GM21786 (cell line): ENCODE data around the gene MEIOB.
"Not testable (repeated sequence)": the region's sequence is repeated elsewhere in the genome, so short reads cannot be mapped to it uniquely, and the experiment has no call there.

ENCODE experiments used
- ATAC-seq: cut with Tn5 transposase; IDR thresholded peaks from one replicate; pipeline ENCODE4 v1.9.1; 2021; ENCODE audit not compliant: unreplicated experiment

The MEIOB gene, protein sequence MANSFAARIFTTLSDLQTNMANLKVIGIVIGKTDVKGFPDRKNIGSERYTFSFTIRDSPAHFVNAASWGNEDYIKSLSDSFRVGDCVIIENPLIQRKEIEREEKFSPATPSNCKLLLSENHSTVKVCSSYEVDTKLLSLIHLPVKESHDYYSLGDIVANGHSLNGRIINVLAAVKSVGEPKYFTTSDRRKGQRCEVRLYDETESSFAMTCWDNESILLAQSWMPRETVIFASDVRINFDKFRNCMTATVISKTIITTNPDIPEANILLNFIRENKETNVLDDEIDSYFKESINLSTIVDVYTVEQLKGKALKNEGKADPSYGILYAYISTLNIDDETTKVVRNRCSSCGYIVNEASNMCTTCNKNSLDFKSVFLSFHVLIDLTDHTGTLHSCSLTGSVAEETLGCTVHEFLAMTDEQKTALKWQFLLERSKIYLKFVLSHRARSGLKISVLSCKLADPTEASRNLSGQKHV

DNA sequence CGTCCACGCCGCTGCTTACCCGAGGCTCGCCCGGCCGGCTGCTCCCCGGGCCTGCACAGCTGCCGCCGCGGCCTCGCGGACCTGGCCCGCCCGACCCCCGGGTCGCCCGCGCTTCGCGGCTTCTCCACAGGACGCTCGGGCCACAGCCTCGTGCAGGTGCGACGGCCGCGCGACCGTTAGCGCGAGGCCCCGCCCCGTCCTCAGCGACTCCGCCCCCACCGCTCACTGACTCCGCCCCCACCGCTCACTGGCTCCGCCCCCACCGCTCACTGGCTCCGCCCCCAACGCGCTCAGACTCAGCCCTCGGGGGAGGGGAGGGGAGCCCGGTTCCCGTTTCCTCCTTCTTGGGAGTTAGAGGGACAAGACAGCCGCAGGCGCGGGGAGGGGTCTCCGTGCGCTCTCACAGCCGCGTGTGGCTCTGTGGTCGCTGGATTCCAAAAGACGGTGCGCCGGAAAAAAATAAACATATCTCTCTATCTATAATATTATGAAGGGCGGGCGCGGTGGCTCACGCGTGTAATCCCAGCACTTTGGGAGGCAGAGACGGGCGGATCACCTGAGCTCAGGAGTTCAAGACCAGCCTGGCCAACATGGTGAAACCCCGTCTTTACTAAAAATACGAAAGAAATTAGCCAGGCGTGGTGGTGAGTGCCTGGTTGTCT is at the start of gene MEIOB:
Gene MEIOB (minus strand): TSS at position 191 of the 662 bp plus-strand sequence. CDS start 3,989 bp downstream, outside the sequence.
- no peak for ATAC-seq

DNA sequence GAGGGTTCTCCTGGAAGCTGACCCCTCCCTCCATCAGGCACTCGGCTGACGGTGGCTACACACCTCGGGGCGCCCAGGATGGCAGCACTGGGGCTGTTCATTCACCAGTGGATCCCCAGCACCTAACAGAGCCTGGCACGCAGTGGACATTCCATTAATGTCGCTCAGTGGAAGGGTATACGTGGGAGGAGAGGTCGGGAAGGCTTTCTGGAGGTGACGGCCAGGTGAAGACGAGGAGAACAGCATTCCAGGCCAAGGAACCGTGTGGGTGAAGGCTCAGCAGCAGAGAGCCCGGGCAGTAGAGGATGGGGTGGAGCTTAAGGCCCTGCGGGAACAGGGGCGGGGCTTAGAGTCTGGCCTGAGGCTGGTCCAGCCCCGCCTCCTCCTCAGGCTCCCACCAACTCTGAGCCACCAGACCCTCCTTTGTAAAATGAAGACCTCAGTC is 48.8 kb upstream of the MEIOB start:
- ATAC-seq = no peak

DNA sequence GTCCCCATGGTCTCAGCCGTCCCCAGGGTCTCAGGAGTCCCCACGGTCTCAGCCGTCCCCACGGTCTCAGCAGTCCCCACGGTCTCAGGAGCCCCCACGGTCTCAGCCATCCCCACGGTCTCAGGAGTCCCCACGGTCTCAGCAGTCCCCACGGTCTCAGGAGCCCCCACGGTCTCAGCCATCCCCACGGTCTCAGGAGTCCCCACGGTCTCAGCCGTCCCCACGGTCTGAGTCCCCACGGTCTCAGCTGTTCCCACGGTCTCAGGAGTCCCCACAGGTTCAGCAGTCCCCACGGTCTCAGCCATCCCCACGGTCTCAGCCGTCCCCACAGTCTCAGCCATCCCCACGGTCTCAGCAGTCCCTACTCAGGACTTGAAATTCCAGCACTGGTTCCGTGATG is 48.2 kb upstream of the MEIOB start:
- not testable (repeated sequence) for ATAC-seq

DNA sequence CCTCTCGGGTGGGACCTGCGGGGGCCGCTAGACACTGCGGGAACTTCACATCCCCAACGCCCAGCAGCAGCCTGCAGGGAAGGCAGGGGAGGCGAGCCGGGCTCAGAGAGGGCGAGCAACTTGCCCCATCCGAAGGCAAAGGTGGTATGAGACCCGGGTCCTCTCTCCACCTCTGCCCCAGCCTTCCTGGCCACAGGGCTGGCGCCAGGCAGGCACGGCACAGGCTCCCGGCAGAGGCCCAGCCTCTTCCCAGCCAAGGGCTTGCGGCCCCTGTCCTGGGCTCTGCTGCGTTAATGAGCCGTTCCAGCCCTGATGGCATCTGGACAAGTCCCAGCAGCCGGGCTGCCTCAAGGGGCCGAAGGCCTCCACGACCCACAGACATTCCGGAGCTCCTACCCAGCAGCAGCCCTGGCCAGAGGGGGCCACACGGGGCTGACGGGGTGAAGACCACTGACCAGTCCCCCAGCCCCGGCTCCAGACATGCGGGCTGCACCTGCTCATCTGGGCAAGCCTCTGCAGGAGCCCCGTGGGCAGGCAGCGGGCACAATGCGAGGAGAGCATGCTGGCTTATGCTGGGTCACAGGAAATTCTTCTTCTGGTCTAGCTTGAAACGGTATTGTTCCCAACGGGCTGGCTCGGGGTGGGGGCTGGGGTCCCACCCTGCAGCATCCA is 47.5 kb upstream of the MEIOB start:
- no peak for ATAC-seq

DNA sequence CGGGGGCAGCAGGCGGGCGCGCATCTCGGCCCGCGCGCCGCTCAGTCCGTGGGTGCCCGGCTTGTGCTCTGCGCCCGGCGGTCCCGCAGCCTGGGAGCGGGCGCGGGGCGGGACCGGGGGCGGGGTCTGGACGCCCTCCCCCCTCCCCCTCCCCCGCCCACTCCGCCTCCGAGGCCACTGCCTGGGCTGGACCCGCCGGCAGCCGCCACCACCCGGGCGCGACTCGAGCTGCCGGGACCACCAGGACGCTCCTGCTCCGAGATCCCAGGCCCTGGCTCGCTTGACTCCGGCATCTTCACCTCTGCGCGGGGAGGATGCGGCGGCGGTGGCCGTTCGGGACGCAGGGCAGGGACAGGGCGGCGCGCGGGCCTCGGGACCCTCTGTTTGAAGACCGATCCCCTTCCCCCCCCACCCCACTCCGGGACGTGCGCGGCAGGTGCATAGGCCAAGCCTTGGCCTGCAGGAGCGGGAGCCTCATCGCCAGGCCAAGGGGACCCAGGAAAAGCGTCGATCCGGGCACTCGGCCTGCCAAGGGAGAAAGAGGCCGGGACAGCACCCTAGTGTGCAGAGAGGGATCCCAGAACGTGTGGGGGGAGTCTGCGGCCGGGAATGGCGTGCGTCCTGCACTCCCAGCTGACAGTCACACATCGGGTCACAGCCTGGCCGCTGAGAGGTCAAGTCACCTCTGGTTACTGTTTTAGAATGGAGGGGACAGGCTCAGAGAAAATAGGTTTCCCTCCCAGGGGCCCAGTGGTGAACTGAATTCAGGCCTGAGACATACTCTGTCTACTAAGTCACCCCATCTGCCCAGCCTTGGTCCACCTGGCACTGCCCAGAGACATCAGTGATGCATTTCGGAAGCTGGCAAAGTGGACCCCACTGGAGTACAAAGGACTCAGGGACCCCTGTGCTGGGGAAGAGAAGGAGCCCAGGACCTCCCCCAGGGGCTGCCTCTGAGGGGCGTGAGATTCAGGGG is 46.7 kb upstream of the MEIOB start, which contains the start of gene HS3ST6:
Gene HS3ST6 (minus strand): TSS at position 65 of the 976 bp plus-strand sequence. CDS start 92 bp downstream, outside the sequence.
- no peak for ATAC-seq

DNA sequence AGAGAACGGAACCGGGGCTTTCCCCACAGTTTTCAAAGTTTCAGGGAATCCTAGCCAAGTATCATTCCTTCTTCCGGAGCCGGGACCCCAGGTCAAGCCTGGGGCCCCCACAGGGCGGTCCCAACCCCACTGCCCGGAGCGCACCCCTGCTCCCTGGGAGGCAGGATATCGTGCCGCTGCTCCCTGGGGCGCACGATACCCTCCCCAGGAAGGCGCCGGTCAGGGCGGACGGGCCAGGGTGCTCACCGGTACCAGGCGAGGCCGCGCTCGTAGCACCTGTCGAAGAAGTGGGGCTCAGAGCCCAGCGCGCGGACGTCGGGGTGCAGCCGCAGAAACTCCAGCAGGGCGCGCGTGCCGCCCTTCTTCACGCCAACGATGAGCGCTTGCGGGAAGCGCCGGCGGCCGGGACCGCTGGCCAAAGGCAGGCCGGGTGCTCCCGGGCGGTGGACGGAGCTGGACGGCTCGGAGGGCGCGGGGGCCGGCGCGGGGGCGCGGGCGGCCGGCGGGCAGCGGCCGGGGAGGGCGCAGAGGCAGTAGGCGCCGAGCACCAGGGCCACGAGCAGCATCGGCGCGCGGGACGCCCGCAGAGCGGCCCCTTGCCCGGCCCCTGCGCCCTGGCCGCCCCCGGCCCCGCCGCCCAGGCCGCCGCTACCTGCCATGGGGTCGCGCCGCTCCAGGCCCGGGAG is 45.8 kb upstream of the MEIOB start:
- no peak for ATAC-seq

DNA sequence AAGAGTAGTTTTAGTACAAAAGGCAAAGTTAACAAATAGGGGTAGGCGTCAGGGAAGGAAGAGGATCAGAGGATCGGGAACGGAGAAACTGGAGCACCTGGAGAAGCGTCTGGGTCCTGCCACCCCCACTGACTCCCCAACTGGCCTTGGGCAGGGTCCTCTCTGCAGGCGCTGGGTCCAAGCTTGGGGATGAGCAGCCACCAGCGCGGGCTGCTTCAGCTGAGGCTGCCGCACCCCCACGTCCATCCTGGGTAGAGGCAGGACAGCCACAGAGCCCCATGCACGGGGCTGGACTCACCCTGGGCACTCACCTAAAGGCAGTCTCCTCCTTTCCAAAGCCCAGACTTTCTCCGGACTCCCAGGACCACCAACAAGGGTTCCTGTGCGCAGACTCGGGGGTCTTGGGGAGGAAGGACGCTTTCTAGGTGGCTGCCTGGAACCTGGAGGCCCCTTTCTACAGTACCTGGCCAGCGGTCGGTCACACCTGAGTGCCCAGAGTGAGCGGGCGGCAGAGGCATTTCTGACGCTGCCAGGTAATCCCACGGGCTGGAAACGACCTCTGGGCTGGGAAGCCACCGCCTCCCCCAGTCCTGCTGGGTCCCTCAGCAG is 45.2 kb upstream of the MEIOB start:
- ATAC-seq = no peak

DNA sequence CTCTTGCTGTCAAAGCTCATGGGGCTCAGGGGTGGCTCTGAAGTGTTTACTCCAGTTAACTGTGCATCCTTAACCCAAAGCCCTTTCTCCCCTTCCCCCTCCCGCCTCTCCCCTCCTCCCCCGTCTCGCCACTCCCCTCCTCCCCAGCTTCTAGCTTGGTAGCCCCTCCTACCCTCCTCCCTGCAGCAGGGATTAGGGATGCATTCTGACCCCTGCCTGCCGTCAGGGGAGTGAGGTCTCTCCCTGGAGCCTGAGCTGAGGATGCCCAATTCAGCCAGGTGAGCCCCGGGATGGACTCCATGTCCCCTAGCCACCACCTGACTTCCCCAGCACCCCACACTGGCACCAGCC is 44.7 kb upstream of the MEIOB start:
- no peak for ATAC-seq

DNA sequence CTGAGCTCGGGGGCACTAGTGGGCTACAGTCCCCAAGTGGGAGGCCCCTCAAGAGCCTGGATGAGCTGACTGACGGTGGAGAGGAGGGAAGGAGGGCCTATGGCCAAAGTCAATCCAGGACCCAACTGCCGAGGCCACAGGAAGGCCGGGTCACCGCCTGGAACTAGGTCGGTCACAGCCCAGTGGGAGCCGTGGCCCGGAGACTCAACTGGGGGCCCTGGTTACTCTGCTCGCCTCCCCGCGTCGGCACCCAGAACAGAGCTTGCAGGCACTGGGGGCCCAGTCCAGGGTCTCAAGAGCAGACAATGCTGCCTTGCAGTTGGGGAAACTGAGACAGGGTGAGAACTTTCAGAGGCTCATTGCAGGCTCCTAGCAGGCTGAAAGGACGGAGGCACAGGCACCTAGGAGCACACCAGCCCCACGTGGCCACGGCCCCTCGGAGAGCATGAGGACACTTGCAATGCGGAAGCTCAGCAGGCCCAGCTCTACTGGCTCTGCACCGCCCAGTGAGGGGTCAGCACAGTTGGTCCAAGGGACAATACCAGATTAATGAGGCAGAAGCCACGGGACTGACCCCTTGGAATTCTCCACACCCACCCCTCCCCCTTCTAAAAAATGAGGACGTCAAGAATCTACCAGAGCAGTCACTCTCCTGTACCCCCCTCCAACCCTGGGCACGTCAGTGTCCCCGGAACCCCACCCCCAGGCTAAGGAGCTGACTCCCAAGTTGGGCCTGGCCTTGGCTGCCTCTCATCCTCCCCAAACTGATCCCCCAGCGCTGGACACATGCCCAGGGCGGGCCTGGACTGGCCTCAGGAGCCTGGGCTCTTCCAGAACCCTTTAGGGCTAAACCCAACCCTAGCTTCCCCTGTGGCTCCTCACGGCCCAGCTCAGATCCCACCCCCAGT is 44.0 kb upstream of the MEIOB start:
- ATAC-seq = no peak

DNA sequence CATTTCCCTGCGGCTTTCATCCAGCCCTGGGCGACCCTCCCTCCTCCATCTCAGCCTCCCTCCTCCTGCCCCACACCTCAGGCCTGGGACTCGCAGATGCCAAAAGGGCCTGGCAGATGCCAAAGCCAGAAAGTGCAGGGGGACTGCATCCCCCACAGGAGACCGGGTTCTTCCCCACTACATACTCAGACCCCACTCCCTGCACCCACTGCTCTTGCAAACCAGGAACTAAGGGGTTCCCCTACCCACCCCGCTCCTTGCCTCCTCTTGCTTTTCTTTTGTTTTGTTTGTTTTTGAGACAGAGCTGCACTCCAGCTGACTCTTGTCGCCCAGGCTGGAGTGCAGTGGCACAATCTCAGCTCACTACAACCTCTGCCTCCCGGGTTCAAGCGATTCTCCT is 43.0 kb upstream of the MEIOB start:
- no peak for ATAC-seq

DNA sequence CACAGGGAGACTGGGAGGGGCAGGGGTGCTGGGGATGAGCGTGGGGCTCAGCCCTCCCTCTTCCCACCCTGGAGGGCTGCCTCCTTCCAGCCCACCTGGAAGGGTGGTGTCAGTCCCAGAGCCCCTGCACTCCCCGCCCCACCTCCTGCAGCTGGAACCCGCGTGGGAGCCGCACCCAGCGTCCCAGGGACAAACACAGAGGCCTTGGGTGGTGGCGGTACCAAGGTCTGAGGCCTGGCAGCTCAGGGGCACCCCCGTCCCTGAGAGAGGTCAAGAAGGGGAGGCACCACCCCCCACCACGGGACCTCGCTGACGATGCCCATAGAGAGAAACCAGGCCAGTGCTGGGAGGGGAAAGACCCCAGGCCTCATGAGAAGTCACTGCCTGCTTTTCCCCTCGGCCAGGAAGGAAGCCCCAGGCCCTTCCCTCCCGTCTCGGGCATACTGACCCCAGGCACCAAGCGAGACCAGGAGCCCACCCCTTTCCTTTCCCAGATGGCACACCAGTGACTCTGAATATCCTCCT is 42.2 kb upstream of the MEIOB start:
- ATAC-seq = no peak

DNA sequence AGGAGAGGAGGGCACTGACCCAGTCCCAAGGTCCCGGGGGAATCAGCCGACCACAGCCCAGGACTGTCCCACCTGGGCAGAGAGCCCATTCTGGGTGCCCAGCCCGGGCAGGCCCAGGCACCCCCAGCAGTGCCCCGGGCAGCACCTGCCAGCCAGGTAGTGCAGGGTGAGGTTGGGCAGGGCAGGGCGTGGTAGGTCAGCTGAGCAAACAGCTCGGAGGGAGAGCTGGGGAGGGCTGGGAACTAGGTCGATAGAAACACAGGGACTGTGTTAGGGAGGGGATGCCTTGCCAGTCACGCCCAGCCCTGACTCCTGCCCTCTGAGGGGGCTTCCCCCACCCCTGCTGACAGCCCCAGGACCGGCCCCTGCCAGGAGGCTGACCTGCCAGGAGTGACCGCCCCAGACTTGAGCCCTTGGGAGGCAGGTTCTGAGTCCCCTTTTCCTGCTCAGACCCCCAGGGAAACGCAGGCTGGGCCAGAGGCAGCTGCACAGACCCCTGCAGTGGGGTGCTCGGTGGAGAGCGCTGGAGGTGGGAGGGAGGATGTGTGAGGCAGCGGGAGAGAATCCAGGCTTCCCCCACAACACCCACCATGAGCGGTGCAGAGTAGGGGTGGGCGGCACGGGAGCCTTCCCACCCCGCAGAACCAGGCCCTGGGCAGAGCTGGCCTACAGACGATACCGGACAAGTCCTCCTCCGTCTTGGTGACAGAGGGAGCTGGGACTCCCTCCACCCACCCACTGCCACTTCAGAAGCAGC is 41.5 kb upstream of the MEIOB start:
- ATAC-seq = no peak

DNA sequence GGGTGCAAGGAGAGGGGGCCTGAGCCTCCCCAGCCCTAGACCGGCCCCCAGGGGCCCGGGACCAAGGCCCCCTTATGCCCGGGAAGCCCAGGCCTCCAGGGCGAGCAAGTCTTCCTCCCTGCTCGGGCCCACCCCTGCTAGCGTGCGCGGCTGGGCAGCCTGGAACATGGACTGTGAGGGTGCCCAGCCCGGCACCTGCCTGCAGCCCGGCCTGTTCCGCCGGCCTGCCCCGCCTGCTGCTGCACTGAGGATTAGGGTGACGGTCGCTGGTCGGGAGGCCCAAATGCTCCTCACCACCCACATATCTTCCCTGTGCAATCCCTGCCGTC is 40.2 kb upstream of the MEIOB start:
- no peak for ATAC-seq

DNA sequence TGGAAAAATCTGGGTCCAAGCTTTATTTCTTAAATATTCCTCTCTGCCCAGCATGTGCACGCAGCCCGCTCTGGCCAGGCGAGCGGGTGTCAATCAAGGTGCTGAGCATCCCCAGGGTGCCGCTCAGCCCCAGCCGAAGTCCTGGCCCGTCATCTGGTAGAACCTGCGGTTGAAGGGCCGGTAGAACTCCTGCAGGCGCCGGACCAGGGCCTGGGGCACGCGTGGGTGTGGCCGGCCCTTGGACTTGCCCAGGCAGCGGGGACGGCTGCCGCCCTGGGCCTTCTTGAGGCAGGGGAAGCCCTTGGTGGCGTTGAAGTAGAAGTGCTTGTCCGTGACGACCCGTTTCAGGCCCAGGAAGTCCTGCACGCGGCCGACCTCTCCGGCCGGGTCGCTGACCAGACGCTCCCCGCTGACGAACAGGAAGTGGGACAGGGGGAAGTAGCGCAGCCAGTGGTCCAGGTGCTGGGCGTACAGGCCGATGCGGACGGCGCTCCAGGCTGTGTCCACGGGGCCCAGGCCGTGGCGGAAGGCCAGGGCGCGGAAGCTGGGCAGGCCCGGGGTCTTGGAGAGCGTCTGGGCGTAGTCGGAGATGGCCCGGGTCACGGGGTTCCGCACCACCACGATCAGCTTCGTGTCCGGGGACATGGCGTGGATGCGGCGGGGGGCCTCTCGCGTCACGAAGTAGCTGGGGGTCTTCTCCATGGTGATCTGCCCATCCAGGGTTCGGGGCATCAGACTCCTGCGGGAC is 39.7 kb upstream of the MEIOB start:
- no peak for ATAC-seq

DNA sequence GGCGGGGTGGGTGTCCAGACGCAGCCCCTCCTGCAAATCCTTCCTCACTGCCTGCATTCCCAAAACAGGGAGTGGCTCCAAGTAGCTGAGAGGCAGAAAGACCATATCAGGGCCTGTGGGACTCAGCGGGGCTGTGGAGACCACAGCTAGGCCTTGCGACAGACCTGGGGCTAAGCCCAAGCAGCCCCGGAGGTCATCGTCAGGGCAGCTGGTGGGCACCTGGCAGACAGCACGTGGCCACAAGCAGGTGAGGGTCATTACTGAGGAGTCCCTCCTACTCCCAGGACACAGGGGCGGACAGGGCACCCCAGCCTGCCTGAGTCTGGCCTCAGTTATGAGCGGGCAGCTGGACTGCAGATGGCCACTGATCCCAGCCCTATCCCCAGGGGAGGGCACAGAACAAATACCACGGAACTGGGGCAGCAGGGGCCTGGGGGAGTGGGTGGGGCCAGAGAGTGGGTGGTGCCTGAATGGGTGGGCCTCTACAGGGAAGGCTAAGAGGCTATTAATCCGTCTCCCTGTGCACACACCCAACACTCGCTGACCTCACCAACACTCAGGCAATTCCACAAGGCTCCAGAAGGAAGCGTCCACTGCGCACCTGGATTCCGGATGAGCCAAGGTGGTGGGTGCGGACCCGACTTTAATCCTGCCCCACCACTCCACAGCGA is 37.7 kb upstream of the MEIOB start:
- no peak for ATAC-seq

DNA sequence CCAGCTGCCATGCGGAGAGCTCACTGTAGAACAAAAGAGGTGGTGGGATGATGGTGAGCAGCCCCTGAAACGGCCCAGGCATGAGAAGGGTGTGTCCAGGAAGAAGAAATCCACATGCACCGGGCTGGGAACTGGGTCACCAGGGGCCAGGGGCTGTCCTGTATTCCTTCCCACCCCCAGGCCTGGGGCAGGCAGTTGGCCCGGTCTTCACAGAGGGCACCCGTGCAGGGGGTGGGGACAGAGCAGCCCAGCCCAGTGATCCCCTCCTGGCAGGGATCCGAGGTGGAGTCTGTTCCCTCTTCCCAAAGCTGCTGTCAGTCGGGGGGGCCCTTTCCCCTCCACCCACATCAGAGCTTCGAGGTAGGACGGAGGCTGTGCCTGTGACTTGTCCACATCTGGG is 37.0 kb upstream of the MEIOB start:
- no peak for ATAC-seq
